Colonic mucosa (tissue), 4 donors: ENCODE measurements around the gene COL23A1. TPM values are rescaled to one million over a fixed set of nuclear protein-coding genes. Genes with fewer than 3 reads are reported as not detected.

ENCODE experiments used
- DNase-seq: peaks from one replicate; pipeline ENCODE4 v3.0.0-alpha.2; 2020
- H3K27ac ChIP-seq: fragments of 200-600 bp; one replicate; pipeline ENCODE4 v1.8.0; 2021
- H3K27me3 ChIP-seq: fragments of 200-600 bp; one replicate; pipeline ENCODE4 v1.8.0; 2021
- H3K36me3 ChIP-seq: fragments of 200-600 bp; one replicate; pipeline ENCODE4 v1.8.0; 2021
- H3K4me1 ChIP-seq: fragments of 200-600 bp; one replicate; pipeline ENCODE4 v1.8.0; 2021; ENCODE audit warnings: mild to moderate bottlenecking
- H3K4me3 ChIP-seq: fragments of 200-600 bp; one replicate; pipeline ENCODE4 v1.8.0; 2021
- H3K9ac ChIP-seq, 2 donors: one replicate each; pipeline ENCODE4 v1.7.0; 2013; ENCODE audit warnings: control low read depth in 2 of 2, low read depth in 2 of 2, low read length in 2 of 2
- H3K9me3 ChIP-seq: fragments of 200-600 bp; one replicate; pipeline ENCODE4 v1.8.0; 2021
- CTCF ChIP-seq: fragments of 200-600 bp; IDR thresholded peaks from one replicate; pipeline ENCODE4 v1.8.0; 2022; ENCODE audit warnings: antibody characterized with exemption, mild to moderate bottlenecking
- intact Hi-C: fragments of 100-400 bp; cut with DNase I; formaldehyde crosslinking; loops from one replicate; pipeline ENCODE4 v1.14.1; 2022
- total RNA-seq, 2 donors: library from RNA; stranded (reverse); fragmentation: NEBNext Ultra II Directional in 1 of 2; extraction: Animal tissue kit (Norgen Biotek cat#: 25700) in 1 of 2; gene quantifications; one replicate each; pipeline ENCODE4 v1.2.1, GENCODE V29; 2021
- donor health status: healthy.
- donor health status: DM: no; HTN: no; CAD: no.
- donor health status: DM: no; HTN: no; CAD: no.

COL23A1 gene
- total RNA-seq, 2 donors from 2014 or later, result 0.37 to 0.49 TPM

DNA sequence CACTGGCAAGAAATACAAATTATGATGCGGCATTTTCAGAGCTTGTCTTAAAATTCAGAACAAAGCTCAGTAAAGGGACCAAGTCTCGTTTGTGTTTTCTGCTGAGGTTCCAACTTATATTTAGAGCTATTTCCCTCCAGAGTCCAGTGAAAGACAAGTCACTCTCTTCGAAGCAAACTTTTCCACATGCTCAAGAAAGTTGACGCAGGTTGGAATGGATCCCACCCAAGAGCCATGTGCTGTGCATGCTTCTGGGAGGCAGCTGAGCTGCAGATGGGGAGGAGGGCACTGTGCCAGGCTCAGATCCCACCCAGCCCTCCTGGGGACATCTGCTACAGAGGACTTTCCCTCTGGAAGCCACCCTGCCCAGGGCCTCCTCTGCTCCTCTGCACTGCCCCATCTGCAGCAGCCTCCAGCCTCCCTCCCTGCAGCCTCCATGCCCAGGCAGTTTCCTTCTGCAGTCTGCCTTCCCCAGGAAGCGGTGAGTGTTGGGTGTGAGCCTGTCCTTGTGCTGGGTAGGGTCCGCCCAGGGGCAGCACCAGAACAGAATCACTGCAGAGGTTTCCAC lies 75.3 kb downstream of the COL23A1 start:
- DNase-seq, result no peak
- no peaks in the 10 kb centered on the region for H3K36me3 ChIP-seq

DNA sequence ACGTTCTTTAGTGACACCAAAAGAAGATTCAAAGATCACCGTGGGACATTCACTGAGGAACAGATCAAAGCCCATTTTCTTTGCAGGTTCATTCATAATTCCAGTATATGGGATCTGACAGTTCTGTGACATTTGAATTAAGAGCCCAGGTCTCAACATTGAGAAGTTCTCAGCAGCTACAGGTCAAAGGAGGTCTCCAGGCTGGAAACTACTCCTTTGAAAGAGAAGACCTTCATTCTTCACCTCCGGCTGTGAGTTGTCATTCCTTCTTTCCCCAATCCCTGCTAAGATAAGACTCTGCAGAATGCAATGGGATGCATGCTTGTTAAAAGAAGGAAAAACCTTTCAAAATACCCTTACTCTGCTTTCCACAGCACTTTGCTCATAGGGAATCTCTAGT lies 79.0 kb downstream of the COL23A1 start:
- no peak for TF ChIP-seq CTCF
- H3K27ac ChIP-seq, result no peak overlapping the region
- no peak for DNase-seq
- H3K9me3 ChIP-seq, result no peaks in the 10 kb centered on the region
- no peaks in the 10 kb centered on the region for H3K36me3 ChIP-seq
- intact Hi-C loops, result no loop called here
- H3K9ac ChIP-seq, result no peak overlapping the region
- no peaks in the 10 kb centered on the region for H3K4me1 ChIP-seq
- H3K4me3 ChIP-seq, result no peak overlapping the region
- no peaks in the 10 kb centered on the region for H3K27me3 ChIP-seq

More for the DNA sequence above, 75.3 kb downstream of the COL23A1 start:
- no peaks in the 10 kb centered on the region for H3K9me3 ChIP-seq
- H3K9ac ChIP-seq, result no peak overlapping the region
- TF ChIP-seq CTCF, result no peak
- H3K27me3 ChIP-seq, result no peaks in the 10 kb centered on the region
- intact Hi-C loops, result no loop called here
- H3K4me1 ChIP-seq, result no peaks in the 10 kb centered on the region
- H3K4me3 ChIP-seq, result no peak overlapping the region
- no peak overlapping the region for H3K27ac ChIP-seq

GRCh38 chr5:178509491-178510057 lies 80.6 kb downstream of the COL23A1 start:
- H3K36me3 ChIP-seq, result no peaks in the 10 kb centered on the region
- no peaks in the 10 kb centered on the region for H3K4me1 ChIP-seq
- H3K27me3 ChIP-seq, result no peaks in the 10 kb centered on the region
- H3K27ac ChIP-seq, result no peak overlapping the region
- no peak for TF ChIP-seq CTCF
- intact Hi-C loops, result no loop called here
- no peaks in the 10 kb centered on the region for H3K9me3 ChIP-seq
- no peak overlapping the region for H3K9ac ChIP-seq
- no peak for DNase-seq
- H3K4me3 ChIP-seq, result no peak overlapping the region

GRCh38 chr5:178507151-178507932 lies 82.9 kb downstream of the COL23A1 start:
- H3K4me3 ChIP-seq, result no peak overlapping the region
- no peak overlapping the region for H3K27ac ChIP-seq
- no peaks in the 10 kb centered on the region for H3K36me3 ChIP-seq
- H3K27me3 ChIP-seq, result no peaks in the 10 kb centered on the region
- no peak for TF ChIP-seq CTCF
- no peak overlapping the region for H3K9ac ChIP-seq
- H3K4me1 ChIP-seq, result no peaks in the 10 kb centered on the region
- intact Hi-C loops, result no loop called here
- DNase-seq, result no peak
- no peaks in the 10 kb centered on the region for H3K9me3 ChIP-seq

DNA sequence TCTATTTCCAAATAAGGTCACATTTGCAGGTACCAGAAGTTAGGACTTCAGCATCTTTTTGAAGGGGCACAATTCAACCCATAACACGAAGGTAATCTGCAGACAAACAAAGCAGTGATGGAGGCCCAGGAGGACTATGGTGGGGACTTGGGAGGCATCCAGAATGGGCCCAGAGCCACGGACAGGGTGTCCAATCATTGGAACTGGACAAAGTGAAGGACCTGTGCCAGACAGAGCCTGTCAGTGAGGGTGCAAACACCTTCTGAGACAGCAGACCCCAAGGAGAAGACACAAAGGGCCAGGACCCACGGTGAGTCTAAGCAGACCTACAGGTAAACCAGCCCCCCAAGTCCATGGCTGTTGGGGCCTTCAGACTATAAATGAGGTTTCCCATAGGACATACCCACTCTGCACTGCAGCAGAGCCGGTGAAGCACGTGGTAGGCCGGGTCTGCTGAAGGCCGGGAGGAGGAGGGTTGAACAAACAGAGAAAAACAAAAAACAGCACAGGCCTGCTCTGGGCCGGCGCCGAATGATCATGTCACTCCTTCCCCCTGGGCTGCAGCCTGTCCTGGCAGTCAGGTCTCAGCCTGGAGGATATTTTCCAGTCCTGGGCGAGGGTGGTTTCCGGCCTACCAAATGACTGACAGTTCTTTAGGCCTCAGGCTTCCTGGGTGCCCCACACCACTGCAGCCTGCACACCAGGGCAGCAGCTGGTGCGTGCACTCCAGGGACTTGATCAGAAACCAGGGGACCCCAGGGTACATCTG lies 84.4 kb downstream of the COL23A1 start:
- Histone ChIP-seq H3K36me3 (no peaks in the 10 kb centered on the region), H3K27me3 (no peaks in the 10 kb centered on the region), H3K9me3 (no peaks in the 10 kb centered on the region), H3K4me3 (no peak overlapping the region), H3K27ac (no peak overlapping the region), H3K4me1 (no peaks in the 10 kb centered on the region), H3K9ac (no peak overlapping the region)
- no peak for TF ChIP-seq CTCF
- intact Hi-C loops, result no loop called here
- DNase-seq, result no peak
